ENCODE results near the gene FSHR.

Gene FSHR

GRCh38 chr2:49111006-49111405 is 43.3 kb downstream of the FSHR start:
- no peak for DNase-seq (ENCODE audit: low read depth, low spot score)

GRCh38 chr2:49110571-49110970 is 43.7 kb downstream of the FSHR start:
- no peak for DNase-seq (ENCODE audit: low read depth, low spot score)

- no peak for DNase-seq (ENCODE audit: low read depth, low spot score)
Measured at GRCh38 chr2:49108851-49109250, 45.5 kb downstream of the FSHR start.

- no peak for DNase-seq (ENCODE audit: low read depth, low spot score)
Measured at GRCh38 chr2:49108436-49108835, 45.9 kb downstream of the FSHR start.

- DNase-seq (ENCODE audit: low read depth, low spot score): no peak
Measured at GRCh38 chr2:49105506-49105905, 48.8 kb downstream of the FSHR start.

GRCh38 chr2:49102146-49102545 is 52.2 kb downstream of the FSHR start:
- DNase-seq (ENCODE audit: low read depth, low spot score): no peak

- DNase-seq (ENCODE audit: low read depth, low spot score): peak; percentile 74
Measured at GRCh38 chr2:49080681-49081080, 73.6 kb downstream of the FSHR start.

GRCh38 chr2:49070716-49071115 is 83.6 kb downstream of the FSHR start:
- DNase-seq (ENCODE audit: low read depth, low spot score): no peak

GRCh38 chr2:49069829-49070228 is 84.5 kb downstream of the FSHR start:
- no peak for DNase-seq (ENCODE audit: low read depth, low spot score)

GRCh38 chr2:49068613-49069012 is 85.7 kb downstream of the FSHR start:
- DNase-seq (ENCODE audit: low read depth, low spot score): no peak

GRCh38 chr2:49067971-49068370 is 86.3 kb downstream of the FSHR start:
- no peak for DNase-seq (ENCODE audit: low read depth, low spot score)

- no peak for DNase-seq (ENCODE audit: low read depth, low spot score)
Measured at GRCh38 chr2:49053156-49053555, 101.2 kb downstream of the FSHR start.

- DNase-seq (ENCODE audit: low read depth, low spot score): no peak
Measured at GRCh38 chr2:49050265-49050664, 104.0 kb downstream of the FSHR start.

- DNase-seq (ENCODE audit: low read depth, low spot score): no peak
Measured at GRCh38 chr2:49049161-49049560, 105.2 kb downstream of the FSHR start.

GRCh38 chr2:49045083-49045482 is 109.2 kb downstream of the FSHR start:
- DNase-seq (ENCODE audit: low read depth, low spot score): no peak

- DNase-seq (ENCODE audit: low read depth, low spot score): peak; percentile 13
Measured at GRCh38 chr2:49044350-49045079, 109.8 kb downstream of the FSHR start.

GRCh38 chr2:49043405-49043982 is 110.8 kb downstream of the FSHR start:
- no peak for DNase-seq (ENCODE audit: low read depth, low spot score)

GRCh38 chr2:49042488-49042887 is 111.8 kb downstream of the FSHR start:
- no peak for DNase-seq (ENCODE audit: low read depth, low spot score)

- no peak for DNase-seq (ENCODE audit: low read depth, low spot score)
Measured at GRCh38 chr2:49041061-49041460, 113.3 kb downstream of the FSHR start.

- no peak for DNase-seq (ENCODE audit: low read depth, low spot score)
Measured at GRCh38 chr2:49037197-49037596, 117.1 kb downstream of the FSHR start.

- no peak for DNase-seq (ENCODE audit: low read depth, low spot score)
Measured at GRCh38 chr2:49035481-49035880, 118.8 kb downstream of the FSHR start.

- no peak for DNase-seq (ENCODE audit: low read depth, low spot score)
Measured at GRCh38 chr2:49033394-49034185, 120.7 kb downstream of the FSHR start.

- no peak for DNase-seq (ENCODE audit: low read depth, low spot score)
Measured at GRCh38 chr2:49032936-49033335, 121.4 kb downstream of the FSHR start.
